Subcutaneous adipose tissue (tissue), 4 donors: ENCODE measurements around the gene HP1BP3. TPM values are rescaled to one million over a fixed set of nuclear protein-coding genes. Genes with fewer than 3 reads are reported as not detected.

ENCODE experiments used
- CTCF ChIP-seq: fragments of 450-650 bp; IDR thresholded peaks from one replicate; pipeline ENCODE4 v1.5.1; 2016; ENCODE audit warnings: low read depth, mild to moderate bottlenecking, control low read depth, antibody characterized with exemption, moderate library complexity
- total RNA-seq, 4 donors: library from RNA; depleted of rRNA; stranded (reverse); fragments of >200 nt; gene quantifications; one replicate each; pipeline ENCODE4 v1.1.0, GENCODE V29; 2016

HP1BP3 gene
- total RNA-seq, 4 donors from 2014 or later: 192 to 273 (median 229) TPM

GRCh38 chr1:20823845-20824244, 36.7 kb upstream of the HP1BP3 start:
- no peak for TF ChIP-seq CTCF

- no peak for TF ChIP-seq CTCF
Observed at GRCh38 chr1:20821466-20821865, 34.4 kb upstream of the HP1BP3 start.

- TF ChIP-seq CTCF: no peak
Observed at GRCh38 chr1:20819818-20820217, 32.7 kb upstream of the HP1BP3 start.

GRCh38 chr1:20814534-20814871, 27.4 kb upstream of the HP1BP3 start:
- TF ChIP-seq CTCF: no peak

GRCh38 chr1:20811916-20812315, 24.8 kb upstream of the HP1BP3 start:
- no peak for TF ChIP-seq CTCF

- no peak for TF ChIP-seq CTCF
Observed at GRCh38 chr1:20793236-20793635, 6.1 kb upstream of the HP1BP3 start.

GRCh38 chr1:20792196-20792595, 5.1 kb upstream of the HP1BP3 start:
- TF ChIP-seq CTCF: no peak

- no peak for TF ChIP-seq CTCF
Observed at GRCh38 chr1:20790785-20791184, 3.7 kb upstream of the HP1BP3 start.
